A673 (cell line): ENCODE data around the gene BAZ1A. TPM values are rescaled to one million over a fixed set of nuclear protein-coding genes. Genes with fewer than 3 reads are reported as not detected.

Experiments used
- BruUV-seq: library from RNA; stranded (reverse); fragments of 400-500 nt; replicated peaks from 2 replicates; lab custom pipeline; 2021; lab: Mats Ljungman, UMichigan
- CTCF ChIA-PET: fragments of 300-600 bp; sonication (Branson Sonifier 250); formaldehyde crosslinking; loops from one replicate; lab custom pipeline; 2022; ENCODE audit warnings: antibody characterized with exemption; lab: Charles Lee
- POLR2A ChIA-PET: fragments of 300-600 bp; sonication (Branson Sonifier 250); formaldehyde crosslinking; loops from one replicate; lab custom pipeline; 2022; ENCODE audit warnings: antibody characterized with exemption; ENCODE audit not compliant: low non-redundant PET; lab: Charles Lee
- DNase-seq: peaks from one replicate; pipeline ENCODE4 v3.0.0-alpha.2; 2015; ENCODE audit warnings: low spot score
- H3K27ac ChIP-seq: fragments of 200-600 bp; sonication (generic); 2 replicates; pipeline ENCODE4 v1.5.1; 2016; ENCODE audit warnings: mixed run types, low read depth, mild to moderate bottlenecking, mixed read lengths, antibody characterized with exemption, low read length; ENCODE audit not compliant: poor library complexity, severe bottlenecking
- H3K27me3 ChIP-seq: fragments of 200-600 bp; sonication (generic); replicated peaks from 2 replicates; pipeline ENCODE4 v1.6.1; 2017; ENCODE audit warnings: mixed run types, low read depth, mild to moderate bottlenecking, mixed read lengths, antibody characterized with exemption, low read length; ENCODE audit not compliant: insufficient read depth, poor library complexity
- H3K36me3 ChIP-seq: fragments of 200-600 bp; sonication (generic); 2 replicates; pipeline ENCODE4 v1.6.1; 2016; ENCODE audit warnings: mixed run types, mild to moderate bottlenecking, mixed read lengths, antibody characterized with exemption, low read length; ENCODE audit not compliant: insufficient read depth, poor library complexity, severe bottlenecking
- H3K4me1 ChIP-seq: fragments of 200-600 bp; sonication (generic); 2 replicates; pipeline ENCODE4 v1.6.1; 2017; ENCODE audit warnings: mixed run types, mild to moderate bottlenecking, mixed read lengths, antibody characterized with exemption, low read length; ENCODE audit not compliant: insufficient read depth, poor library complexity, severe bottlenecking
- H3K4me3 ChIP-seq: fragments of 200-600 bp; sonication (generic); 2 replicates; pipeline ENCODE4 v1.5.1; 2016; ENCODE audit warnings: low read depth, mixed run types, mild to moderate bottlenecking, mixed read lengths, low read length; ENCODE audit not compliant: poor library complexity, severe bottlenecking
- H3K9me3 ChIP-seq: fragments of 200-600 bp; sonication (generic); 2 replicates; pipeline ENCODE4 v1.6.1; 2016; ENCODE audit warnings: mixed run types, low read depth, mild to moderate bottlenecking, mixed read lengths, antibody characterized with exemption, low read length; ENCODE audit not compliant: poor library complexity, severe bottlenecking
- CTCF ChIP-seq: fragments of 300-800, 200-600 bp; sonication (generic); conservative IDR thresholded peaks from 2 replicates; pipeline ENCODE4 v1.5.1; 2017; ENCODE audit warnings: low read depth, mild to moderate bottlenecking, antibody characterized with exemption, low read length, moderate library complexity, mixed read lengths
- EZH2 ChIP-seq: fragments of 200-600 bp; sonication (generic); IDR thresholded peaks from 2 replicates; pipeline ENCODE4 v1.6.1; 2017; ENCODE audit warnings: borderline replicate concordance, low read depth, mild to moderate bottlenecking, mixed read lengths, antibody characterized with exemption, low read length; ENCODE audit not compliant: poor library complexity, severe bottlenecking
- intact Hi-C: fragments of 100-400 bp; cut with micrococcal nuclease; formaldehyde crosslinking; loops from one replicate; pipeline ENCODE4 v1.10.0; 2022; ENCODE audit not compliant: unreplicated experiment
- total RNA-seq: library from RNA; stranded (reverse); gene quantifications from 2 replicates; pipeline ENCODE4 v1.2.3, GENCODE V29; 2021

The BAZ1A gene
- total RNA-seq, 1 experiment from 2014 or later, result 70.3 TPM

GRCh38 chr14:34874386-34875030 is 652 bp downstream of the BAZ1A start:
- TF ChIP-seq CTCF (0 out of 2 replicates have a peak, but pooled peaks have one; percentile 13), EZH2 (no peak)
- Histone ChIP-seq H3K36me3 (peaks cover 5% of the 10 kb centered on the region), H3K4me1 (peaks cover 14% of the 10 kb centered on the region), H3K4me3 (peak overlapping the region; percentile 88), H3K27ac (peak overlapping the region; percentile 98), H3K27me3 (no peaks in the 10 kb centered on the region), H3K9me3 (no peaks in the 10 kb centered on the region)
- BruUV-seq, result no TSS peak
- DNase-seq, result peak; percentile 68
- intact Hi-C loops, result loop anchor here (2.0 kb wide), 1 partner anchor 106 kb away; no protein-coding TSS in a partner anchor
- POLR2A ChIA-PET, result interaction anchor here (0.6 to 0.7 kb wide), 2 partner anchors 414 to 940 kb away, joined by 3 read pairs; no protein-coding TSS in a partner anchor
- CTCF ChIA-PET, result no interaction called here

GRCh38 chr14:34873589-34874385 is 1.4 kb downstream of the BAZ1A start:
- H3K9me3 ChIP-seq, result no peaks in the 10 kb centered on the region
- no peaks in the 10 kb centered on the region for H3K27me3 ChIP-seq
- H3K4me1 ChIP-seq, result peaks cover 14% of the 10 kb centered on the region
- peak; percentile 95 for DNase-seq
- intact Hi-C loops, result loop anchor here (2.0 kb wide), 1 partner anchor 107 kb away; no protein-coding TSS in a partner anchor
- peak overlapping the region; percentile 88 for H3K4me3 ChIP-seq
- H3K36me3 ChIP-seq, result peaks cover 5% of the 10 kb centered on the region
- ChIA-PET POLR2A (interaction anchor here (0.6 to 0.7 kb wide), 2 partner anchors 288 to 943 kb away, joined by 3 to 6 read pairs; no protein-coding TSS in a partner anchor), CTCF (interaction anchor here (1.0 kb wide), 1 partner anchor 108 kb away, joined by 3 read pairs; no protein-coding TSS in a partner anchor)
- no TSS peak for BruUV-seq
- TF ChIP-seq EZH2 (no peak), CTCF (no peak)
- H3K27ac ChIP-seq, result peak overlapping the region; percentile 98

- intact Hi-C loops, result no loop called here
- no peak for TF ChIP-seq CTCF
- no peak for TF ChIP-seq EZH2
- H3K27me3 ChIP-seq, result no peaks in the 10 kb centered on the region
- TSS peak; percentile 35 for BruUV-seq
- ChIA-PET POLR2A (interaction anchor here (0.6 to 0.7 kb wide), 2 partner anchors 289 to 943 kb away, joined by 3 to 6 read pairs; no protein-coding TSS in a partner anchor), CTCF (interaction anchor here (1.0 kb wide), 1 partner anchor 108 kb away, joined by 3 read pairs; no protein-coding TSS in a partner anchor)
- H3K27ac ChIP-seq, result peak overlapping the region; percentile 98
- peak overlapping the region; percentile 88 for H3K4me3 ChIP-seq
- peak; percentile 30 for DNase-seq
- H3K36me3 ChIP-seq, result peaks cover 9% of the 10 kb centered on the region
- H3K4me1 ChIP-seq, result peaks cover 14% of the 10 kb centered on the region
- no peaks in the 10 kb centered on the region for H3K9me3 ChIP-seq
Observed at GRCh38 chr14:34872822-34873588, 2.2 kb downstream of the BAZ1A start.
